Skeletal muscle tissue (tissue), 4 donors: ENCODE data around the gene ZFYVE27. TPM values are rescaled to one million over a fixed set of nuclear protein-coding genes. Genes with fewer than 3 reads are reported as not detected.

Experiments used
- H3K27ac ChIP-seq: one replicate; pipeline ENCODE4 v1.7.0; 2013; ENCODE audit warnings: mild to moderate bottlenecking, low read depth, low read length, inconsistent platforms
- H3K27me3 ChIP-seq, 3 donors: one replicate each; pipeline ENCODE4 v1.7.0; 2013; ENCODE audit warnings: low read length in 3 of 3; ENCODE audit not compliant: control insufficient read depth in 3 of 3, insufficient read depth in 3 of 3
- H3K36me3 ChIP-seq, 3 donors: one replicate each; pipeline ENCODE4 v1.7.0; 2013; ENCODE audit warnings: low read length in 3 of 3; ENCODE audit not compliant: control insufficient read depth in 3 of 3, insufficient read depth in 3 of 3
- H3K4me1 ChIP-seq, 3 donors: one replicate each; pipeline ENCODE4 v1.7.0; 2013; ENCODE audit warnings: low read length in 3 of 3, mild to moderate bottlenecking in 3 of 3; ENCODE audit not compliant: control insufficient read depth in 3 of 3, insufficient read depth in 3 of 3
- H3K4me3 ChIP-seq, 3 donors: one replicate each; pipeline ENCODE4 v1.7.0; 2013; ENCODE audit warnings: low read length in 3 of 3
- H3K9ac ChIP-seq, 3 donors: one replicate each; pipeline ENCODE4 v1.7.0; 2013; ENCODE audit warnings: low read length in 3 of 3, mild to moderate bottlenecking in 3 of 3, moderate library complexity in 2 of 3, low read depth in 1 of 3
- H3K9me3 ChIP-seq, 3 donors: one replicate each; pipeline ENCODE4 v1.7.0; 2013; ENCODE audit warnings: low read length in 3 of 3; ENCODE audit not compliant: control insufficient read depth in 3 of 3
- total RNA-seq: library from RNA; depleted of rRNA; stranded (reverse); fragments of >200 nt; gene quantifications from one replicate; pipeline ENCODE4 v1.2.3, GENCODE V29; 2014
- donor health status: Osteomylitis.

The ZFYVE27 gene
- total RNA-seq, 1 donor from 2014 or later, result 8.4 TPM

- peaks cover 0 to 2% (median 0%) of the 10 kb centered on the region in 3 donors for H3K27me3 ChIP-seq
- peaks cover 0 to 4% (median 2%) of the 10 kb centered on the region in 3 donors for H3K4me1 ChIP-seq
- H3K9me3 ChIP-seq, result no peaks in the 10 kb centered on the region
- H3K36me3 ChIP-seq, result no peaks in the 10 kb centered on the region
- no peak overlapping the region for H3K4me3 ChIP-seq
- no peak overlapping the region for H3K9ac ChIP-seq
- no peak overlapping the region for H3K27ac ChIP-seq
Observed at GRCh38 chr10:97729014-97729413, 7.9 kb upstream of the ZFYVE27 start.

DNA sequence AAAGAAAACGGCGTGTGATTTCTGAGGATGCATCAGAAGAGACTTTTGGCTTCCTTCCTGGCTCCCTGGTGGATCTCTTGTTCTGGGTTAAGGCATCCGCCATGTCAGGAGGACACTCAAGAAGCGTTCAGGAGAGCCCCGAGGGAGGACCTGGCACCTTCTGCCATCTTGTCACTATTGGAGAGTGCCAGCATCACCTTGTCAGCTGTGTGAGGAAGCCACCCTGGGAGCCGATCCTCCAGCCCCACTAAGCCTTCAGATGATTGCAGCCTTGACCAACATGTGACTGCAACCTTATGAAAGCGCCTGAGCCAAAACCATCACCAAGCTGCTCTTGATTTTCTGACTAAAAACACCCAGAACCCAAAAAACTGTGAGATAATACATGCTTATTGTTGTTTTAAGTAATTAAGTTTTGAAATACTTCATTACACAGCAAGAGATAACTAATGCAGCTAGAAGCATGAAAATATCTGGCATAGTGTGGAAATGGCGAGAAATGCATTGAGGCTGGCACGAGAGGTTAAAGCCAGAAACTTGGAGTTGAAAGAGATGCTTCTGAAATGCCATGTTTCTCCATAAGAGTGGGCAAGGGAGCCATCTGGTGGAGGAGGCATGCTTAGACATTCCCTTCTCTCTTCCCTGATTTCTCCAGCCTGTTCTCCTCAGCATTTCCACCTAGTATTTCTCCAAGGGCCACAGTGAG is 5.4 kb upstream of the ZFYVE27 start:
- Histone ChIP-seq H3K9me3 (no peaks in the 10 kb centered on the region), H3K4me3 (no peak overlapping the region), H3K4me1 (peaks cover under 1 to 5% (median 3%) of the 10 kb centered on the region in 3 donors), H3K36me3 (no peaks in the 10 kb centered on the region), H3K27ac (no peak overlapping the region), H3K9ac (no peak overlapping the region), H3K27me3 (peaks cover 0 to 2% (median 0%) of the 10 kb centered on the region in 3 donors)

GRCh38 chr10:97732052-97732359 is 4.9 kb upstream of the ZFYVE27 start:
- no peak overlapping the region for H3K9ac ChIP-seq
- peaks cover 3 to 5% (median 5%) of the 10 kb centered on the region in 3 donors for H3K4me1 ChIP-seq
- no peak overlapping the region for H3K27ac ChIP-seq
- H3K27me3 ChIP-seq, result no peaks in the 10 kb centered on the region
- no peaks in the 10 kb centered on the region for H3K36me3 ChIP-seq
- H3K9me3 ChIP-seq, result no peaks in the 10 kb centered on the region
- no peak overlapping the region for H3K4me3 ChIP-seq

- Histone ChIP-seq H3K9ac (no peak overlapping the region), H3K9me3 (no peaks in the 10 kb centered on the region), H3K4me1 (peaks cover 11 to 17% (median 14%) of the 10 kb centered on the region in 3 donors), H3K4me3 (no peak overlapping the region), H3K36me3 (no peaks in the 10 kb centered on the region), H3K27me3 (no peaks in the 10 kb centered on the region), H3K27ac (no peak overlapping the region)
Observed at GRCh38 chr10:97733256-97733655, 3.7 kb upstream of the ZFYVE27 start.

GRCh38 chr10:97734021-97734420 is 2.9 kb upstream of the ZFYVE27 start:
- H3K4me1 ChIP-seq, result peaks cover 15 to 21% (median 19%) of the 10 kb centered on the region in 3 donors
- H3K36me3 ChIP-seq, result peaks cover 0 to 4% (median 0%) of the 10 kb centered on the region in 3 donors
- H3K27ac ChIP-seq, result no peak overlapping the region
- no peaks in the 10 kb centered on the region for H3K27me3 ChIP-seq
- H3K4me3 ChIP-seq, result no peak overlapping the region
- H3K9ac ChIP-seq, result no peak overlapping the region
- no peaks in the 10 kb centered on the region for H3K9me3 ChIP-seq

DNA sequence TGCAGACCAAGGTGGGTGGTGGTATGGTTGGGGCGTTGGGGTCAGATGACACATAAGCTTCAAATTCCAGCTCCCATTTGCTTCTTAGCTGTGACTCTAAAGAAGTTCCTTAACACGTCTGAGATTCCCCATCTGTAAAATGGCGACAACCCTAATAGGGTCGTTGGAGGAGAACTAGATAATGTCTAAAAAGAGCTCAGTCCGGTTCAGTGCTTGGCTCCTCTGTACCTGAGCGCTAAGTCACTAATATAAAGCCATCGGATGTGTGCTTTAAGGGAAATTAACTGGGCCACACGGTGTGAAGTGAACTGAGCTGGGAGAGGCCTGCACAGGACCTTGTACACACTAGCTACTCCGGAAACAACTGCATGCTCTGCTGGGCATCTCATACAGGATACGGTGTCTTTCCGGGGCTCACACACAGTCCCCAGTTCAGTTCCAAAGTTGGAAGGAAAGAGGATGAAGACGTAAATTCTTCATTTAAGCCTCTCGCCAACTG is 476 bp upstream of the ZFYVE27 start:
- Histone ChIP-seq H3K4me1 (peaks cover 15 to 21% (median 19%) of the 10 kb centered on the region in 3 donors), H3K9me3 (no peaks in the 10 kb centered on the region), H3K27me3 (no peaks in the 10 kb centered on the region), H3K27ac (peak overlapping the region; percentile 84), H3K36me3 (peaks cover 0 to 11% (median 10%) of the 10 kb centered on the region in 3 donors), H3K9ac (peak overlapping the region in 1 of 3 donors; percentile 95), H3K4me3 (peak overlapping the region; percentile 88 to 98 (median 94))

- no peaks in the 10 kb centered on the region for H3K9me3 ChIP-seq
- H3K36me3 ChIP-seq, result peaks cover 3 to 19% (median 11%) of the 10 kb centered on the region in 3 donors
- no peaks in the 10 kb centered on the region for H3K27me3 ChIP-seq
- peak overlapping the region; percentile 95 to 99 (median 95) for H3K9ac ChIP-seq
- peaks cover 15 to 21% (median 19%) of the 10 kb centered on the region in 3 donors for H3K4me1 ChIP-seq
- H3K4me3 ChIP-seq, result peak overlapping the region; percentile 88 to 98 (median 94)
- no peak overlapping the region for H3K27ac ChIP-seq
Observed at GRCh38 chr10:97737770-97738265, 890 bp downstream of the ZFYVE27 start.

- Histone ChIP-seq H3K9me3 (no peaks in the 10 kb centered on the region), H3K36me3 (peaks cover 11 to 26% (median 17%) of the 10 kb centered on the region in 3 donors), H3K4me1 (peaks cover 15 to 22% (median 21%) of the 10 kb centered on the region in 3 donors), H3K4me3 (peak overlapping the region in 1 of 3 donors; percentile 88), H3K9ac (no peak overlapping the region), H3K27ac (no peak overlapping the region), H3K27me3 (no peaks in the 10 kb centered on the region)
Observed at GRCh38 chr10:97738616-97739015, 1.7 kb downstream of the ZFYVE27 start.

DNA sequence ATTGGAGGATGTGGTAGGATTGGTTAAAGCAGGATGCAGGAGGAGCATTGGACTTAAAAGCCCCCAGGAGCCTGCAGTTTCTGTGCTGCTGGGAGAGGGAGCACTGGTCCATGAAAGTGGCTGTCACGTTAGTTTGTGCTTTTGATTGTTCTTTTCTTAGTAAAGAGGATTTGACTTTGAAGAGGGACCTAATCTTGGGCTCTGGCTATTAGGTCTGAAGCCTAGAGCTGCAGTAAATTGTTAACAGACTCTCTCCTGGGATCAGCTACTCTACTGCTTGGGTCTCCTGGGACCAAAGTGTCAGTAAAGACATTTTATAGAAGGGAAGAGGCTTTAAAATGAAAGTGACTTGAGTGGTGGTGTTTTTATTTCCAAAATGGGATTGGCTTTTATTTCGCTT is 3.7 kb downstream of the ZFYVE27 start:
- H3K4me1 ChIP-seq, result peaks cover 15 to 22% (median 21%) of the 10 kb centered on the region in 3 donors
- H3K9me3 ChIP-seq, result no peaks in the 10 kb centered on the region
- H3K36me3 ChIP-seq, result peaks cover 24 to 41% (median 26%) of the 10 kb centered on the region in 3 donors
- no peaks in the 10 kb centered on the region for H3K27me3 ChIP-seq
- no peak overlapping the region for H3K9ac ChIP-seq
- no peak overlapping the region for H3K27ac ChIP-seq
- H3K4me3 ChIP-seq, result no peak overlapping the region
